NB4 (cell line): Measurements from ENCODE around the gene CDH13.

Experiments
- POLR2A ChIP-seq: IDR thresholded peaks from 2 replicates; pipeline ENCODE4 v1.6.1; 2011; ENCODE audit warnings: mild to moderate bottlenecking; ENCODE audit not compliant: insufficient read length; ENCODE audit errors: extremely low read depth
- TF ChIP-seq, protein P1 (sequence below): IDR thresholded peaks from one replicate; pipeline ENCODE4 v1.5.1; 2012; ENCODE audit warnings: low read depth, low read length

GRCh38 chr16:83626676-83627075 is 999.9 kb downstream of the CDH13 start:
- TF ChIP-seq POLR2A = no peak
- TF ChIP-seq, protein P1, sequence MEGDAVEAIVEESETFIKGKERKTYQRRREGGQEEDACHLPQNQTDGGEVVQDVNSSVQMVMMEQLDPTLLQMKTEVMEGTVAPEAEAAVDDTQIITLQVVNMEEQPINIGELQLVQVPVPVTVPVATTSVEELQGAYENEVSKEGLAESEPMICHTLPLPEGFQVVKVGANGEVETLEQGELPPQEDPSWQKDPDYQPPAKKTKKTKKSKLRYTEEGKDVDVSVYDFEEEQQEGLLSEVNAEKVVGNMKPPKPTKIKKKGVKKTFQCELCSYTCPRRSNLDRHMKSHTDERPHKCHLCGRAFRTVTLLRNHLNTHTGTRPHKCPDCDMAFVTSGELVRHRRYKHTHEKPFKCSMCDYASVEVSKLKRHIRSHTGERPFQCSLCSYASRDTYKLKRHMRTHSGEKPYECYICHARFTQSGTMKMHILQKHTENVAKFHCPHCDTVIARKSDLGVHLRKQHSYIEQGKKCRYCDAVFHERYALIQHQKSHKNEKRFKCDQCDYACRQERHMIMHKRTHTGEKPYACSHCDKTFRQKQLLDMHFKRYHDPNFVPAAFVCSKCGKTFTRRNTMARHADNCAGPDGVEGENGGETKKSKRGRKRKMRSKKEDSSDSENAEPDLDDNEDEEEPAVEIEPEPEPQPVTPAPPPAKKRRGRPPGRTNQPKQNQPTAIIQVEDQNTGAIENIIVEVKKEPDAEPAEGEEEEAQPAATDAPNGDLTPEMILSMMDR = no peak
